Activated naive CD4-positive, alpha-beta T cell treated with anti-CD3 and anti-CD28 coated beads, Interleukin-2, amount 50 U/mL, for 72 hours (primary cell): ENCODE data around the gene OPTN. TPM values are rescaled to one million over a fixed set of nuclear protein-coding genes. Genes with fewer than 3 reads are reported as not detected.
"Not testable (repeated sequence)": the region's sequence is repeated elsewhere in the genome, so short reads cannot be mapped to it uniquely, and the experiment has no call there.

Source experiments
- ATAC-seq, 2 donors: fragments of 150-1000 bp; cut with Tn5 transposase; 2 replicates each; pipeline ENCODE4 v1.10.0; 2021; ENCODE audit warnings: mild to moderate bottlenecking in 2 of 2, moderate library complexity in 2 of 2
- DNase-seq, 2 donors: peaks; one replicate each; pipeline ENCODE4 v3.0.0; 2021 to 2022; ENCODE audit warnings: low spot score in 2 of 2
- H3K27ac Mint-ChIP-seq, 2 donors: one replicate each; pipeline ENCODE4 v1.8.0; 2022; ENCODE audit warnings: mild to moderate bottlenecking in 2 of 2, mixed read lengths in 2 of 2
- H3K36me3 Mint-ChIP-seq, 2 donors: one replicate each; pipeline ENCODE4 v1.8.0; 2022; ENCODE audit warnings: mixed read lengths in 2 of 2
- H3K9me3 Mint-ChIP-seq, 2 donors: one replicate each; pipeline ENCODE4 v1.8.0; 2022; ENCODE audit warnings: mixed read lengths in 2 of 2
- total RNA-seq, 2 donors: library from RNA; stranded (reverse); gene quantifications; one replicate each; pipeline ENCODE4 v1.2.3, GENCODE V29; 2022

The OPTN gene
- 10 to 100 TPM; 47.8 to 66.5 TPM for total RNA-seq

DNA sequence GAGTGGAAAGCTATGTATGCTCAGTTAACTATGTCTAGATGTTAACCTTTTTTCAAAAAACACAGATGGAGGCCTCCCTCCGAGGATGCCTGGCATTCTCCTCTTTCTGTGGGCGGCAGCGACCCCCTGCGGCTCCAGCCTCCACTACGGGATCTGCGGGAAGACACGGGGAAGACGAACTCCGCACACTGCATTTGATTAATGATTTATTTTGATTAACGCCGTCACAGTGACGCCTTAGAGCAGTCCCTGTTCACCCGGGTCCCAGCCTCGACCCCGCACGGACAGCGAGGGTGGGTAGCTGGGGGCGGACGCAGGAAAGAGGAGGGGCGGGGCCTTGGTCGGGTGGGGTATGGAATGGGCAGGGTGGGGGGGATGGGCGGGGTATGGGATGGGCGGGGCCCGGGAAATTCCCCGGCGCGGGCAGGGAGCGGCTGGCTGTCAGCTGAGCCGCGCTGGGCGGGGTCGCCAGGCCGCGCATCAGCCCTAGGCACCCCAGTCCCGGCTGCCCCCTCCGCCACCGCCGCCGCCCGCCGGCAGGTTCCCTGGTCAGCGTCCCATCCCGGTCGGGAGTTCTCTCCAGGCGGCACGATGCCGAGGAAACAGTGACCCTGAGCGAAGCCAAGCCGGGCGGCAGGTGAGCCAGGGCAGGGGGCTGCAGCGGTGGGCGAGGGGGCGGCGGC, at the start of gene OPTN:
TSS of gene OPTN (plus strand) at position 498 of the 683 bp plus-strand sequence. CDS start 8,960 bp downstream, outside the sequence.
- H3K27ac Mint-ChIP-seq = peak within 1 kb of the TSS; percentile 86 to 88
- no peaks in the 10 kb centered on the region for H3K9me3 Mint-ChIP-seq
- DNase-seq (peak; percentile 74 to 76), ATAC-seq (peak; percentile 82 to 86)
- H3K36me3 Mint-ChIP-seq = peaks cover 7 to 14% of the 10 kb centered on the region in 2 donors

DNA sequence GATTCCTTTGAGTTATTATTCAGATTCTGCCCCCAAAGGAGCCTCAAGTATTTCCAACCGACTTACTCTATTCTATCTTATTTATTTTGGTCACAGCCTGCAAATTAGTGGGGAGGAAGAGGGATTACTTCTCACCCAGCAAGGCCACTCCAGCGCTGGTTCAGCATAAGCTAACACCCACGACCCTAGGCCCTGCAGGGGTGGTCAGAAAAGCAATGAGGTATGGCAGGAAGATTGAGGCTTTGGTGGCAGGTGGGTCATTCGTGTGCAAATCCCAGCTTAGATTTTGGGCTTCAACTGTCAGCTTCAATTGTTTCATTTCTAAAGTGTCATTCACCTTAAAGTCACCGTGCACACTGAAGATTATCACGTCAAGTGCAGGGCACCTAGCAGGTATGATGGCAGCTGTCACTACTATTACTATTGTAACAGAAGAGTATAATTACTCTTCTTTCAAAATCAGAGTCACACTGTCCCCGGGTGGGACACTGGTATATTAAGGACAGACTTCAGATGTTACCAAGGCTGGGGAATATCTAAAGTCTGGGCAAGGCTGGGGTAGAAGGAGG, 48.8 kb upstream of the OPTN start:
- DNase-seq (no peak), ATAC-seq (no peak)
- Mint-ChIP-seq H3K9me3 (no peaks in the 10 kb centered on the region), H3K36me3 (no peaks in the 10 kb centered on the region), H3K27ac (no peak overlapping the region)

DNA sequence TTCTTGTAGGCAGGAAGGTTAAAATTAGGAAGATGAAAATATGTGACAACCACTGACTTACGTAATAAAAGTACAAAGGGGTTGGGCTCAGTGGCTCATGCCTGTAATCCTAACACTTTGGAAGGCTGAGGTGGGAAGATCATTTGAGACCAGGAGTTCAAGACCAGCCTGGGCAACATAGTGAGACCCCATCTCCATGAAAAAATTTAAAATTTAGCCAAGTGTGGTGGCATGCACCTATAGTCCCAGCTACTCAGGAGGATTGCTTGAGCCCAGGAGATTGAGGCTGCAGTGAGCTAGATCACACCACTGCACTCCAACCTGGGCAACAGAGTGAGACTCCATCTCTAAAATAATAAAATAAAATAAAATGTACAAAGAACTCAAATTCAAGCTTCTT, 46.8 kb upstream of the OPTN start:
- not testable (repeated sequence) for H3K36me3 Mint-ChIP-seq, H3K9me3 Mint-ChIP-seq, DNase-seq, ATAC-seq, H3K27ac Mint-ChIP-seq

DNA sequence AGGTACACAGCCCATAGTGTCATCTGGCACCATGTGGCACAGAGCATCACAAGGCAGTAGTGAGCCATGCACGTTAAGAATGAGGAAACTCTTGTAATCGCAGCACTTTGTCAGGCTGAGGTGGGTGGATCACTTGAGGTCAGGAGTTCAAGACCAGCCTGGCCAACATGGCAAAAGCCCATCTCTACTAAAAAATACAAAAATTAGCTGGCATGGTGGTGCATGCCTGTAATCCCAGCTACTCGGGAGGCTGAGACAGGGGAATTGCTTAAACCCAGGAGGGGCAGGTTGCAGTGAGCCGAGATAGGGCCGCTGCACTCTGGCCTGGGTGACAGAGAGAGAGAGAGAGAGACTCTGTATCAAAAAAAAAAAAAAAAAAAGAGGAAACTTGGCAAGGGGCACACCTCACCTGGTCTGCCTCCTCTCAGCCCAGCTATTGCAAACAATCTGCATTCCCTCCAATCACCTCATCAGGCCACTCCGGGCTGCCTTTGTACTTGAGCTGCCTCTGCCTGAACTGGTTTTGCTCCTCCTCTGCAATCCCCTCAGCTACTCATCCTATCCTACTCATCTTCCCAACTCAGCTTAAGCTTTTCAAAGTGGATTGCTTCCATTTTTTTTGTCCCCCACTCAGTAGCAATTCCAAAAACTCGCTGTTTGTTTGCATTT, 46.0 kb upstream of the OPTN start:
- ATAC-seq (no peak), DNase-seq (no peak)
- no peak overlapping the region for H3K27ac Mint-ChIP-seq
- H3K9me3 Mint-ChIP-seq = no peaks in the 10 kb centered on the region
- no peaks in the 10 kb centered on the region for H3K36me3 Mint-ChIP-seq

DNA sequence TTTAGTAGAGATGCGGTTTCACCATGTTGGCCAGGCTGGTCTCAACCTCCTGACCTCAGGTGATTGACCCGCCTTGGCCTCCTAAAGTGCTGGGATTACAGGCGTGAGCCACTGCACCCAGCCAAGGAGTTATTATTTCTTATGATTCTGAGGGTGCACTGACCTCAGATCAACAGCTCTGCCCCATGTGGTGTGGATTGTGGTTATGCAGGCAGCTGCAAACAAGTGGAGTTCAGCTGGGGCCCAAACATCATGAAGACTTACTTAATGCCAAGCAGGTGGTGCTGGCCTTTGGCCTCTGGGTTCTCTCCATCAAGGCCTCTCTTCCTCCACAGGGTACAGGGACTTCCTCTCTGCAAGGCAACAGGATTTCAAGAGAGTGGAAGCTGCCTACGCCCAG, 45.1 kb upstream of the OPTN start:
- Mint-ChIP-seq H3K36me3 (no peaks in the 10 kb centered on the region), H3K27ac (peak overlapping the region in 1 of 2 donors; percentile 29), H3K9me3 (no peaks in the 10 kb centered on the region)
- DNase-seq (no peak), ATAC-seq (no peak)

DNA sequence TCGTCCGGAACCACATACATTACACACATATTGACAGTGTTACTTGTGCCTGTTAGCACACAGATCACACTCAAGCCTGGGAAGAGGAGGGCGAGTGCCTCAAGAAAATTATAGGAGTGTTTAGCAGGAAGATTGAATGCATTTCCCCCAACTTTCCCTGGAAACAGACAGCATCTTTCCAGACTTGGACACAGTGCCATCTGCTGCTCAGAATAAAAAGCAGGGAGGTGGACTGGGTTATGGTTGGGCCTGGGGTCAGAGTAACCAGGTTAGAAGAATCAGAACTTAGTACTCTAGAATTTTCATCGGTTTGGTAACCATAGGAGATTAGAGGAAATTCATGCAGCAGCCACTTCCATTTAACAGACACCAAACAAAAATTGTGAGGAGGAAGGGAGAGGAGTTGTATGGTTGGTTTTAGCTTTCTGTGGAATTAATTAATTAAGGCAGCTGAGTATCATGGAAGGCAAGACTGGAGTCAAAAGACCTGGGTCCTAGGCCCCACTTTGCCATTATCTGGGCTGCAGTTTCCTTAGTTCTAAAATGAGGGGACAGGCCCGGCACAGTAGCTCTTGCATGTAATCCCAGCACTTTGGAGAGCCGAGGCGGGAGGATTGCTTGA, 43.4 kb upstream of the OPTN start:
- H3K36me3 Mint-ChIP-seq = no peaks in the 10 kb centered on the region
- no peak for DNase-seq
- no peaks in the 10 kb centered on the region for H3K9me3 Mint-ChIP-seq
- H3K27ac Mint-ChIP-seq = no peak overlapping the region
- no peak for ATAC-seq

DNA sequence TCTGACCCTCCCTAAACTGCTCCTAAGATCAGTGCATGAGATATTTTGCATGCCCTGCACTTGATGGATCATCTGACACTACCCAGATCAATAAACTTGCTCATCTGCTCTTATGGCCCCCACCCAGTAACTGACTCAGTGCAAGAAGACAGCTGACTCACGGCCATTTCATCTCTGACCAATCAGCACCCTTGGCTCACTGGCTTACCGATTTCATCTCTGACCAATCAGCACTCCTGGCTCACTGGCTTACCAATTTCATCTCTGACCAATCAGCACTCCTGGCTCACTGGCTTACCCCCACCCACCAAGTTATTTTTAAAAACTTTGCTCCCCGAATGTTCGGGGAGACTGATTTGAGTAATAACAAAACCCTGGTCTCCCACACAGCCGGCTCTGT, 37.2 kb upstream of the OPTN start:
- no peak for ATAC-seq
- DNase-seq = no peak
- no peaks in the 10 kb centered on the region for H3K36me3 Mint-ChIP-seq

DNA sequence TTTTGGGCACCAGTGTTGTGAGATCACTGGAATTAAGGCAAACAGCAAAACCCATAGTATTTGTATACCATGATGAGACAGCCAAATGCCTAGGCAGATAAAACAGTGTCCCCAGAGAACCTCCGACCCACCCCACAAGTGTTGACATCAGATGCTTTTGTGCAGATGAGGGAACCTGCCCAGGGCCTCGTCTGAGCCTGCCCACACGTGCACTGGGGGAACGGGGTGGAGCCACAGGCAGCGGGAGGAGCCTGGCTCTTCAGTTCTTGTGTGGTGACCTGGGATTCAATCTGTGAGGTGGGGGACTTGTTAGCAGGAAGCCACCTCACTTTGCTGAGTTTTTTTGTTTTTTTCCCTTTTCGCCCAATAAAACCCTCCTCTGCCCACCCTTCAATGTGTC, 33.4 kb upstream of the OPTN start:
- no peaks in the 10 kb centered on the region for H3K9me3 Mint-ChIP-seq
- no peaks in the 10 kb centered on the region for H3K36me3 Mint-ChIP-seq
- DNase-seq (no peak), ATAC-seq (no peak)
- no peak overlapping the region for H3K27ac Mint-ChIP-seq

More for the DNA sequence above, 37.2 kb upstream of the OPTN start:
- H3K27ac Mint-ChIP-seq = no peak overlapping the region
- no peaks in the 10 kb centered on the region for H3K9me3 Mint-ChIP-seq

DNA sequence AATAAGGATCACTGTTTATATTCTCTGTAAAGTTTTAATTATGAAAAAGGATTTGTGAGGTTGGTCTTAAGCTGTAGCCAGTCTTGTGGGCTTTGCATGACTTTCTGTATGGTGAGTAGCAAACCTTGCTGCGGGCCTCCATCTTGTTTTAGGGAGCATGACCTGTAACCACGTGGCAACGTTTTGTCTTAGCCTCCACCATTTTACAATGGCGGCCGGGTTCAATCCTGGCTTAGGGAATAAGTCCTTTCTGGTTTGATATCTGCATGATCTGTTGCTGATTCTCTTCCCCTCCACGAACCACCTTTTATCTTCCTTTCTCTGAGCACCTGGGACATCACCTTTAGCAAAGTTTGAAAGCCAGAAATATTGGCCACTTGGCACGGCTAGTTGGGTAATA, 32.5 kb upstream of the OPTN start:
- no peak for ATAC-seq
- no peaks in the 10 kb centered on the region for H3K36me3 Mint-ChIP-seq

DNA sequence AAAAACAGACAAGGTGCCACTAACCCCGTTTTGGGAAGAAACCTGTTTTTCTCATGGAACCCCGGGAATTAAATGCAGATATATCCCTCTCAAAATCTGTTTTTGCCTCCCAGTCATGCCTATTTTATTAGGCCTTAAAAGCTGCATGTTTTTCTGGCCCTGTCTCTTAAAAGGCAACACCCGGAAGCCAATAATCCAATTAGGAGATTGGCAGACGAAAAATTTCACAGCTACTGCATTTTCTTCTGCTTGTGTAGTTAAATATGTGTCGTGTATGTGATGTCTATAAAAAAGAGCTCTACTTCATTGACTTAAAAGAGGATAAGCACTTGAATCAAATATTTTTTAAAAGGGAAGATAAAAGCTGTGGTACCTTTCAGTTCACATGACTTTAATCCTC, 31.9 kb upstream of the OPTN start:
- DNase-seq (no peak), ATAC-seq (no peak)
- Mint-ChIP-seq H3K36me3 (no peaks in the 10 kb centered on the region), H3K27ac (no peak overlapping the region), H3K9me3 (no peaks in the 10 kb centered on the region)

More for the DNA sequence above, 32.5 kb upstream of the OPTN start:
- H3K9me3 Mint-ChIP-seq = no peaks in the 10 kb centered on the region
- H3K27ac Mint-ChIP-seq = no peak overlapping the region
- no peak for DNase-seq

DNA sequence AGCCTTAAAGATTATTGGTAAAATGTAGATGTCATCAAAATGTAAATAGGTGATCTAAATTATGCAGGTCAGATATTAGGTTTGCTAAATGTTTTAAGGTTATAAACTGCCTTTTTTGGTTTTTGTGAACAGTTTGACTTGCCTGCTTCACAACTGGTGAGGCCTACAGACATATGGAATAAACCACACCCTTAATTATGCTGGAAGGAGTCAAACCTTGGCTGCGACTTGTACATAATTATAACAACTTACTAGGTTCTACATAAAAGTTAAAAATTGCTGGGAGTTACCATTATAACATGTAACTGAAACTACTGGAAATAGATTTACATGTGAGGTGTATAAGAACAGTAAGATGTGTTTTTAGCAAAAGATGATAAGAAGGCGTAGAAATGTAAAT, 31.5 kb upstream of the OPTN start:
- DNase-seq (no peak), ATAC-seq (no peak)
- no peaks in the 10 kb centered on the region for H3K9me3 Mint-ChIP-seq
- H3K36me3 Mint-ChIP-seq = no peaks in the 10 kb centered on the region
- no peak overlapping the region for H3K27ac Mint-ChIP-seq

DNA sequence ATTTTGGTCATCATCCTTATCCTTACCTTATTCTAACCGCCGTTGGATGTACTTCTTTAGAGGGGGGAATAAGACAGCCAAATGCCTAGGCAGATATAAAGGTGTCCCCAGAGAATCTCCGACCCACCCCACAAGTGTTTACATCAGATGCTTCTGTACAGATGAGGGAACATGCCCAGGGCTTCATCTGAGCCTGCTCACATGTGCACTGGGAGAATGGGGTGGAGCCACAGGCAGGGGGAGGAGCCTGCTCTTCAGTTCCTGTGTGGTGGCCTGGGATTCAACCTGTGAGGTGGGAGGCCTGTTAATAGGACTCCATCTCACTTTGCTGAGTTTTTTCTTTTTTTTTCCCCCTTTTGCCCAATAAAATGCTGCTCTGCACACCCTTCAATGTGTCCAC, 27.6 kb upstream of the OPTN start:
- no peaks in the 10 kb centered on the region for H3K9me3 Mint-ChIP-seq
- no peak for ATAC-seq
- no peak for DNase-seq
- H3K27ac Mint-ChIP-seq = no peak overlapping the region
- peaks cover 0 to 8% of the 10 kb centered on the region in 2 donors for H3K36me3 Mint-ChIP-seq

DNA sequence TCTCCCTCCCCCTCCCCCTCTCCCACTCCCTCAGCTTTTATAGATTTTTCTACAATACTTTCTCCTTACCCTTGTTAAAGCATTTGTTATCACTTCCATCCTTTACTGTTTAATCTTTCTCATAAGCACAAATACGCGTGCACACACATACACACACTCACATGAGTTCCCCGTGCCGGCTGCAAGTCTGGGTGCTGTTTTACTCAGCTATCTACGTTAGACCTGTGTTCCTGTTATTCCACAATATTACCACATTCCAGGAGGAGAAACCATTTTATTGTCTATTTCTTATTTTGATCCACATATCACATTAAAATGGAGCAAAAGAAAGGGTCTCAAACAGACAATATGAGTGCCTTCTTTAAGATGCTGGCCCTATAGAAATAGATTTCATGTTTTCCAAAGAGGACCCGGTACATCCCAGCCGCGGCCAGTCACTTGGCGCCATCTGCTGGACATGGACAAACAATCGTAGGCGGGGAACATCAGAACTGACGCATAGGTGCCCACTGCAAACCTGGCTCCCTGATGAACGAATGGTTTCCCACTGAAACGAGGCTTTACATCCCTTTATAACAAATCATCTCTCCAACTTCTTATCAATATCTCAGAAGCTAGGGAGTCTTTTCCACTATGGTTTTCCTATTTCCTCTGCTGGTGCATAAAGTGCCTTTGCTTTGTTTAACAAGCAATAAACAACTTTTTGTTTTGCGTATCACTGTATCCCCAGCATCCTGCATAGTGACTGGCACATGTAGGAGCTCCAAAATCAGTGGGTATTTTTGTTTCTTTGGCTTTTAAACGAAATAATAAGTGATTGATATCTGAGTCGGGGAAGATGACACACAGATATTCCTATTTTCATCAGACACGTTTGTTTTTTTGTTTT, 25.2 kb upstream of the OPTN start:
- DNase-seq = peak in 1 of 2 donors; percentile 73
- ATAC-seq = peak; percentile 73 to 81
- Mint-ChIP-seq H3K9me3 (peaks cover 9 to 10% of the 10 kb centered on the region in 2 donors), H3K36me3 (peaks cover 9 to 17% of the 10 kb centered on the region in 2 donors), H3K27ac (no peak overlapping the region)

DNA sequence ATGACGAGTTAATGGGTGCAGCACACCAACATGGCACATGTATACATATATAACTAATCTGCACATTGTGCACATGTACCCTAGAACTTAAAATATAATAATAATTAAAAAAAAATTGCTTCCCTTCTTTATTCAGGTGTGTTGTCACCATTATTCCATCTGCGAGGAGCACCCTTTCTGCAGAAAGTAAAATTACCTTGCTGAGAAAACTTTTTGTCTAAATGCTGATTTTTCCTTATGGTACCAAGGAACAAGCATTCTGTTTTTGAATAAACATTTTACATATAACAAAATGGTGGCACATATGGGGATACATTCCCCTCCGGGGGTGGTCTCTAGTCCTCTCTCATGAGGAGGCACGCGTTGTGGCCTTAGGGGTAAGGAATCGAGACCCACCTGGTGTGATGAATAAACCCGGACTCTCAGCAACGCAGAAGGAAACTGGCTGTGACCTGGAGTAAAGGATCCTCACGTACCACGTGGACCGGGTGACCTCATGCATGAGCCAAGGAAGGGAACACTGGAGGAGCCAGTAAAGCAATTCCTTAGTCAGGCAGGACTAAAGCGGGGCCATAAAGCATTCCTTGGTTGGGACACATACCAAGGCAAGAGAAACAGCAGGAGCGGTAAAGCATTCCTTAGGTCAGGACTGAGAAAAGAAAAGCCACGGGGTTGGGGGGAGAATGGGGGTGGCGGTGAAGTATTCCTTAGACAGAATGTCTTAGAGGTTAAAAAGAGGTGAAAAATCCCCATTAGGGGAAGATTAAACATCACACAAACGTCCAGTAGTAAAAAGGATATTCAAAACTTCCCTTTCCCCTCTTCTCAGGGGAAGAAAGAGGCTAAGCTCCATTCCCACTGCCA, 20.8 kb upstream of the OPTN start:
- peaks cover 29 to 30% of the 10 kb centered on the region in 2 donors for H3K36me3 Mint-ChIP-seq
- no peak overlapping the region for H3K27ac Mint-ChIP-seq
- no peak for DNase-seq
- peaks cover 18 to 25% of the 10 kb centered on the region in 2 donors for H3K9me3 Mint-ChIP-seq
- ATAC-seq = no peak

DNA sequence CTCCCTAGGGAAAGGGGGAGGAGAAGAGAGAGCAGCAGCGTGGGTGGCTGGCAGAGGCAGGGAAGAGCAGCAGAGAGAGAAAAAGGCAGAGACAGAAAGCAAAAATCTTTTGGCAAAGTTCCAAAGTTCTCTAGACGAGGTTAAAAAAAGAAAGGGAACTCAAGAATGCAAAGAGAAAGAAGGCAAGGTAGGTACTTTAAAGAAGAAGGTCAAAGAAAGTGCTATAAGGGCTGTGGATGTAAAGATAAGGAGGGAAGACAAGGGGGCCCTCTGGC, 20.2 kb upstream of the OPTN start:
- ATAC-seq = no peak
- DNase-seq = no peak
- Mint-ChIP-seq H3K36me3 (peaks cover 35 to 36% of the 10 kb centered on the region in 2 donors), H3K27ac (no peak overlapping the region), H3K9me3 (peaks cover 22 to 30% of the 10 kb centered on the region in 2 donors)

DNA sequence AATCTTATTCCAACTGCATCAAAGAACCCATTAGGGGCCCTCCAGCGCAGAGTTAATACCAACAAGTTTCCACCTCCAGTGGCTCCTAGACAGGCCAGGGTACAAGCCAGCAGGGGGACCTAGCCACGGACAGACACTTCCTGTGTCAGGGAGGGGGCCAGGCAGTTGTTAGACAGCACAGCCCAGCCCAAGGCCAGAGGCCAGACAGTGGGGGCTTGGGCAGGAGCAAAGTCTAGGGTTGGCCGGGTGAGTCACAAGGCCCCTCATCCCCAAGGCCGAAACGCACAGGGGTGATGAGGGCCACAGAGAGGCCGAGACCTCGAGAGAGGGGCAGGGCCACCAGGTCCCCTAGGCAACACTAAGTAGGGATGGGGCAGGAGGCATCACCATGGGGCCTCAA, 19.3 kb upstream of the OPTN start:
- Mint-ChIP-seq H3K36me3 (peaks cover 42 to 44% of the 10 kb centered on the region in 2 donors), H3K27ac (no peak overlapping the region), H3K9me3 (peaks cover 22 to 34% of the 10 kb centered on the region in 2 donors)
- DNase-seq = no peak
- no peak for ATAC-seq
